HG02870 (cell line): ENCODE data around the gene D2HGDH.

Experiments
- ATAC-seq: cut with Tn5 transposase; IDR thresholded peaks from one replicate; pipeline ENCODE4 v1.9.1; 2021; ENCODE audit warnings: mild to moderate bottlenecking, moderate library complexity; ENCODE audit not compliant: unreplicated experiment

Gene D2HGDH

DNA sequence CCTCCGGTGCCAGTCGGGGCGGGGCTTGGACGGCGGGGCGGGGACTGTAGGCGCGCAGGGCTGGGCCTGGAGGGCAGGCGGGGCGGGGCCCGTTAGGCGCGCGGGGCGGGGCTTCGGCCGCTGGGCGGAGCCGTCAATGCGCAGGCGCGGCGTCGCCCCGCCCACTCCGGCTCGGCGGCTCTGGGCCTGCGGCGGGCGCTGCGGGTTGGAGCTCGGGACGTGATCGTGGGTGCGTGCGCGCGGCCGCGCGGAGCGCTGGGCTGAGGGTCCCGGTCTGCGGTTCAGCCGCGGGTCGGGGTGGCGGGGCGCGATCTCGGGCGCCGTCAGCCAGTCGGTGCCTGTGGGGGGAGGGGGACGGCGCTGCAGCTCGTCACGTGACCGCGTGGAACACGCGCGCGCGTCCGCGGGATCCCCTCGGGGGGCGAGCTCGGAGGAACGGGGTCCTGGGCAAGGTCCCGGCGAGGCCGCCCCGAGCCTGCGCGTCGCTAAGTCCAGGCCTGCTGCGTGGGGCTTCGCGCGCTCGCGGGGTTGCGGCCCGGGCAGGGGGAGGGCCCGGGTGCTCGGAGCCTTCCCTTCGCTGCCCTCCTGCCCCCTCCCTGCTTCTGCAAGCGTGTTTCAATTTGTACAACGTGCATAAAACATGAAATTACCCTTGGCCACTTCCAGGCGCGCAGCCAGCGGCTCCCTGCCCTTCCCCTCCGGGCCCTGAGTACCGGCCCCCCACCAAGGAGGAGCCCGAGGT is at the start of gene D2HGDH:
TSS of gene D2HGDH (plus strand) at position 164 of the 742 bp plus-strand sequence. CDS start 595 bp downstream, outside the sequence.
- ATAC-seq: peak; percentile 72

DNA sequence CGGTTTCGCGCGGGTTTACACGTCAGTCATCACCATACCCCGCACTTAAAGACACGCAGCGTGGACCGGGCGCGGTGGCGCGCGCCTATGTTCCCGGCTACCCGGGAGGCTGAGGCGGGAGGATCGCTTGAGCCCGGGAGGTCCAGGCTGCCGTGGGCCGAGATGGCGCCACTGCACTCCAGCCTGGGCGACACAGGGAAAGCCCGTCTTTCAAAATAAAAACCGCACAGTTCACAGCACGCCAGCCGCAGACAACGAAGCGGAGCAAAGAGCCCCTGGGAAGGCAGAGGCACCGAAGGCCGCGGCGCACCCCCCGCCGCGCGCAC is 48.1 kb upstream of the D2HGDH start:
- ATAC-seq: no peak

DNA sequence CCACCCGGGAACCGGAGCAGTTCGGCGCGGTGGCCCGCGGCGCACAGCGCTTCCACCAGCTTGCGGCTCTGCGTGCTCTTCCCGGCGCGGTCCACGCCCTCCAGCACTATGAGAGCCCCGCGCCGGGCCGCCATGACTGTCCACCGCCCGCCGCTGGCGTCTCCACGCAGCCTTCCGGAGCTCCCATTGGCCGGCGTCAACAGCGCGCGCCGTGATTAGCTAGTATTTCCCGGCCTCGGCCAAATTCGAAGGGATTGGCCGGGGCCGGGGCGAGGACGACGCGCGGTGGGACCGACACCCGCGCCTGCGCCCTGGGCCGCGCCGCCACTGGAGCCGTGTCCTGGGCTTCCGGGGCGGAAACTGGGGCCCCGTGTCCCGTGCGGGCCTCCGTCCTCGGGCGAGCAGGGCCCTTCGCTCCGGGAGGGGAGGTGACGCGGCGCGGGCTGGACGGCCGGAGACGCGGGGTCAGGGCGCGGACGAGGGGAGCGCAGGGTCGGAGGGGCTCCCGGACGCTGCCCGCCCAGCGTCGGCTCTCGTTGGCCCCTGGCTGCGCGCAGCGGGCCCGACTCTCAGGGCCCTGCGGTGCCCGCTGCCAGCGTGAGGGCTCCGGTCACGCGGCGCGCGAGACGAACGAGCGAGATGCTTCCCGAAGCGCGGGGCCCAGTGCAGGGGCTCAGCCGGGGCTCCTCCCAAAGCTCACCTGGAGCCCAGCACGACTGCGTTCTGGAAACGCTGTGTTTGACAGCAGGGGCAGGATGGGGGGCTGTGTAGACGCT is 47.6 kb upstream of the D2HGDH start, which contains the start of gene DTYMK:
TSS of gene DTYMK (minus strand) at position 166 of the 776 bp plus-strand sequence. CDS start at position 134, 32 bp downstream.
- peak; percentile 93 for ATAC-seq

DNA sequence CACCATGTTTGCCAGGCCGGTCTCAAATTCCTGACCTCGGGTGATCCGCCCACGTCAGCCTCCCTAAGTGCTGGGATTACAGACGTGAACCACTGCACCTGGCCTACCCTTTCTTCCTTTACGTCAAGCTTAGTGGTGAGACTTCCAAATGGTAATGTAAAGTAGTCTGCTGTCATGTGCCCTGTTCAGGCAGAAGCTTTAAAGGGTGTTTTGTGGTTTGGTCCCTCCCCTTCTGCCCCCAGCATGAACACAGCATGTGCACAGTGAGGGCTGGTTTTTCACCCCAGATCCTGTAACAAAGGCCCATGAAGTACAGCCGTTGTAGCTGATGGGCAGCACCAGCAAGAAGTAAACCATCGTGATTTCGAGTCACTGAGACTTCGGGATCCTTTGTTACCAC is 45.1 kb upstream of the D2HGDH start:
- ATAC-seq: no peak

DNA sequence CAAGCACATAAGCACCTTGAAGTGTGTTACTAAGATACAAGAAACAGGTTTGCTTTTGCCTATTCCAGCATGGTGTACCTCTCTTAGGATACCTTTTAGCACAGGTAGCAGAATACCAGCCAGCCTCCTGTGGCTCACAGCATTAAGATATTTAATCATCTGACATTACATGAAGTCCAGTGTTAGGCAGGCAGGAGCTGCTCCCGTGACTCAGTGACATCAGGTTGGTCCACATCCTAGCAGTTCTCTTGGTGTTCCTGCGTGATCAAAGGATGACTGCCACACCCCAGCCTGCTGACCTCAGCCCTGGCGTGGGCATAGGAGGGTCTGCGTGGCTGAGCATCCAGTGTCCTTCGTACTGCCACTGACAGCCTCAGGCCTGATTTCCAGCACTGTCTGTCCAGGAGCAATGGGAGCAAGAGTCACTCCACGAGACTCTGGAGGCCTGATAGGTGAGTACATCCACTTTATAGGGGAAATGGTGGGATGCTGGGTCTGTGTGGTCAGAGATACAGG is 44.2 kb upstream of the D2HGDH start:
- ATAC-seq: no peak

DNA sequence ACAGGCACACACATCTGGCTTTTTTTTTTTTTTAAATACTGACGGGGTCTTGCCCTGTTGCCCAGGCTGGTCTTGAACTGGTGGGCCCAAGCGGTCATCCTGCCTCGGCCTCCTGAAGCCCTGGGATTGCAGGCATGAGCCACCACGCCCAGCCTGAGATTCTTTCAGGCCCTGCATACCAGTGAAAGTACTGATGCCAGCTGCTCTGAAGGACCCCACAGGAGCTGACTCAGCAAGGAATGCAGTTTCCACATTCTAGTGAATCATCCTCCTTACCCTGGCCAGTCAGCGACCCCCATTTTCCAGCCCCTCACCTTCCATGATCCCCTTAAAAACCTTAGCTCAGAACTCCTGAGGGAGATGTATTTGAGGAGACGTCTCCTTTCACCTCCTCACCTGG is 42.0 kb upstream of the D2HGDH start:
- no peak for ATAC-seq

DNA sequence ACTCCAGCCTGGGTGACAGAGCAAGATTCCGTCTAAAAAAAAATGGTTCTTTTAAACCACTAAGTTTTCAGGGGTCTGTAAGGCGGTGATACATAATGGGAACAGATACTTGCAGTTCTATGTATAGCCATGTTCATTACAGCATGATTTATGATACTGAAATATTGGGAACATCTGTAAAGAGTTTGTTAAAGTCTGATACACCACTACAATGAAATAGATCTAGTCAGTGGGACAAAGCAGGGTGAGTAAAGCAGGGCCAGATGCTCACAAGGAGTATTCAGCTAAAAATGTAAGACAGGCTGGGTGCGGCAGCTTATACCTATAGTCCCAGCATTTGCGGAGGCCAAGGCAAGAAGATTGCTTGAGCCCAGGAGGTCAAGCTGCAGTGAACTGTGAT is 38.8 kb upstream of the D2HGDH start:
- ATAC-seq: no peak

DNA sequence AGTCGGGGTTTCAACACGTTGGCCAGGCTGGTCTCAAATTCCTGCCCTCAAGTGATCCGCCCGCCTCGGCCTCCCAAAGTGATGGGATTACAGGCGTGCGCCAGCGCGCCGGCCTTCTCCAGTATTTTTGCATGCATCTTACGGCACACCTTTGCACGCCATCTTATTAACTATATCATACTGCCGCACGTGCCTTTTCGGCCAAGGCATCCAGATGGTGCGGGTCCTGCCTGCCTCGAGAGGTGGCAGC is 33.4 kb upstream of the D2HGDH start:
- no peak for ATAC-seq

DNA sequence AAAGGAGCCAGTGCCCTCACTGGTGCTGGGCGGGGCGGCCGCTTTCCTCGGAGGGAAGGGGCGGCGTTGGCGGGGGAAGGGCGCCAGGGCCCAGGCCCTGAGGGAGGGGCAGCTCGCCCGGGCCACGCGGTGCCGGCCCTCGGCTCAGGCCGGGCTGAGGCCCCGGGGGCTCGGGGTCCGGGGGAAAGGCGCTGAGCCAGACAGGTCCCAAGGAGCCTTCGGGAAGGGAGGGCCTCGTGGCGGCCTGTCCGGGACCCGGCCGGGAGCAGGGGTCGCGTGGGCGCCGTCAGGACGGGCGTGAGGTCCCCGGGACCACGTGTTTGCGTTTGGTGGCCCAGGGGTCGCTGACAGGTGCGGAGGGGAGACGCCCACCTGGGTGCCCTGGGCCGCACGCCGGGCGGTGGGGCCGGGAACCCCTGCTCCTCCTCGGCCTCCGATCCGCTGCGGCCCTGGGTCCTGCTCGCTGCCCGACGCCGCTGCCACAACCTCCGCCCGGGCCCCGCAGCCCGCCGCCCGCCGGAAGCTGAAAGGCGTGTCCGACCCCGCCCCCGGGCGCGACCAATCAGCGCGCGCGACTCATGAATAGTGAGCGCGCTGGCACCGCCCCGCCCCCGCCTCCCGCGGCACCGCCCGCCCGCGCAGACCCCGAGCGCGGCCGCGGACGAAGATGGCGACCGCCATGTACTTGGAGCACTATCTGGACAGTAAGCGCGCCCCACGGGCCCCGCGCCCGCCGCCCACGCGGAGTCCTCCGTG is 32.9 kb upstream of the D2HGDH start, which contains the start of gene ING5:
TSS of gene ING5 (plus strand) at position 641 of the 756 bp plus-strand sequence. CDS start at position 668, 27 bp downstream.
- ATAC-seq: peak; percentile 59

DNA sequence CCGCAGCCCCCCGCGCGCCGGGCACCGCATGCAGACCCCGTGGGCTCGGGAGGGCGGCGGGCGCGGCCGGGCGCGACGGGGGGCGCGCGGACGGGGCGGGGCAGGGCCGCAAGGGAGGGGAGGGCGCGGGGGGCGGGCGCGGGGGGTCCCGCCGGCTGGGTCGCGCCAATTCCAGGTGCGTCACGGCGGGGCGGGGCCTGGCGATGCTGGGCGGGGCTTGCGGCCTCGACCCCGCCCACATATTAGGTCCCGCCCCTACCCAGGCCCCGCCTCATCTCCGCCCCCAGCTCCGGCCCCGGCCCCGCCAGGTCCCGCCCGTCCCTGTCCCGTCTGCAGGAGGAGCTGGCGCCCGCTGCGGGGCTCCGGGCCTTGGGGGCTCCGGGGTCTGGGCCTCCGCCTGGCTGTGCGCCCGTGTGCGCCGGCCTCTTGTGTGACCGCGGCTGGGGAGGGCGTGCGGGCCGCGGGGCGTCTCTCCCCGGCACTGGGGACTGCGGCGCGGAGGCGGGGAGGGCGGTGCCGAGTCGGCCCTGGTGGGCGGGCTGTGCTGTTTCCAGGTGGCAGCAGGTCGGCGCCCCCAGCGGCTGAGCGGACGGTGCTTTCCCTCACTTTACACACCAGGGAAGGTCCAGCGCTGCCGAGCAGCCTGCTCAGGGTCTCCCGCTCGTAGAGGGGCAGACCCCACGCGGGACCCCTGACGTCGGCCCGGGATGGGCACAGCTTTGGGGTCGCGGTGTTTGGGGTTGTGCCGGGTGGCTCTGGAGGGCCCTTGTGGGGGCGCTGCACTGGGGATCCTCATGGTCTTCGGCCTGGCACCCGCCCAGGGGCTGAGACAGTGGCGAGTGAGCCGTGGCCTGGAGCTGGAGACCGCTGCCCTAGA is 32.0 kb upstream of the D2HGDH start:
- peak; percentile 67 for ATAC-seq

DNA sequence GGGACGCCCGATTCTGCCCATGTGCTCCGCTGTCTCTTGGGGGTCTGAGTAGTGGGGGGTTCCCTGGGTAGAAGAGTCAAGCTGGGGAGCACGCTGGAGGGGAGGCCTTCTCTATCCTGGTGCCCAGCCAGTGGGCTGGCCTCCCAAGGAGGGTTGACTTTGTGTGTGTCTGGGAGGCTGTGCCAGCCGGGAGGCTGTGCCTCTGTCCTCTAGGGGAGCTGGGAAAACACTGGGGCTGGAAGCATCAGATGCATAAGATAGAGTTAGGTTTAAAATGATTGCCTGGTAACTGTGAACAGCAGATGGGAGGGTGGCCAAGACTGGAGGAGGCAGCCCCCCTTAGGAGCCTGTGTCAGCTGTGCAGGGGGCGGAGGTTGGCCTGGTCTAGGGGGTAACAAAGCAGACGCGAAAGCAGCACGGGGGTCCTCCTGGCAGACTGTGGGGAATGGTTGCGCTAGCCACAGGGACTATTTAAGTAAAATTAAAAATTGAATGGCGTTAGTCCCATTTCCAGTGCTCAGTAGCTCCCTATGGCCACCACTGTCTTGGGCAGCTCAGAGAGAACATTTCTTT is 31.3 kb upstream of the D2HGDH start:
- no peak for ATAC-seq

DNA sequence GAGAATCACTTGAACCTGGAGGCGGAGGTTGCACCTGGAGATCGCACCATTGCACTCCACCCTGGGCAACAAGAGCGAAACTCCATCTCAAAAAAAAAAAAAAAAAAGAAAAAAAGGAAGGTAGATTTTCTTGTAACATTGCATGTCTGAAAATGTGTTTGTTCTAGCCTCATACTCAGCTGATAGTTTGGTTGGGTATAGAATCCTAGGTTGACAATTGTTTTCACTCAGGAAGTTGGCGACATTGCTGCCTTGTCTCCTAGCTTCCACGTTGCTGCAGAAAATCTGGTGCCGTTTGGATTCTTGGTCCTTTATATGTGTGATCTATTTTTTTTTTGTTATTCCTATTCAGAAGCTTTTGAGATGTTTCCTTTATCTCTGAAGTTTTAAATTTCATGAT is 27.9 kb upstream of the D2HGDH start:
- no peak for ATAC-seq

DNA sequence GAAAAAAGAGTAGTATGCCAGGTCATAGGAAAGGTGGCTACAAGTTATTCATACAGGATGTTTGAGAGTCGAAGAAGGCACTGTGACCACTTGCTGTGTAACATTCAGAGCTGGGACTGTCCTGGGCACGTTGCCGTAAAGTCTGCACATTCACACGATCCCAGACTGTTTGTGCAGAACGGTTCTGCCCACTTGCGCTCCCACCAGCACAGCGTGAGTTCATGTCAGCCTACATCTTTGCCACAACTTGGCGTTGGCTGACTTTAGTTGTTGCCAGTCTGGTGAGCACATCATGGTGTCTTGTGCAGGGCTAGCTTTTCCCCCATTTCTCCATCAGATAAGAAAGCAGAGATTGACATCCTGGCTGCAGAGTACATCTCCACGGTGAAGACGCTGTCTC is 25.6 kb upstream of the D2HGDH start:
- no peak for ATAC-seq

DNA sequence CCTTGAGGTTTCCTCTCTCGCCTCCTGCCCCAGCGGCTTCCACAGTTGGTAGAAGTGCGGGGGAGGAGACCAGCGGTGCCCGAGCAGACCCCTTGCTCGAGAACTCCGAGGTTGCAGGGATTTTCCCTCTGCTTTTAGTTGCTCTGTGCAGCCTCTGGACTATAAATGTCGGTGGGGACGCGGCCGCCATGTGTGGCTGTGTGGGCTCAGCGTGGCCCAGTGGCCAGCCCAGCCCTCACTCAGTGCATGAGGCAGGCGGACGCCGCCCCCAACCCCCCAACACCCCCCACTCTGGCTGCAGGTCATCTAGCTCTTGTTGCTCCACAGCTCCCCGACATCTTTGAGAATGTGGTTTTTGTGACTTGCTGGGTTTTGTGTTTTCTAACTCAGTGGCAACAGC is 15.3 kb upstream of the D2HGDH start:
- ATAC-seq: no peak

DNA sequence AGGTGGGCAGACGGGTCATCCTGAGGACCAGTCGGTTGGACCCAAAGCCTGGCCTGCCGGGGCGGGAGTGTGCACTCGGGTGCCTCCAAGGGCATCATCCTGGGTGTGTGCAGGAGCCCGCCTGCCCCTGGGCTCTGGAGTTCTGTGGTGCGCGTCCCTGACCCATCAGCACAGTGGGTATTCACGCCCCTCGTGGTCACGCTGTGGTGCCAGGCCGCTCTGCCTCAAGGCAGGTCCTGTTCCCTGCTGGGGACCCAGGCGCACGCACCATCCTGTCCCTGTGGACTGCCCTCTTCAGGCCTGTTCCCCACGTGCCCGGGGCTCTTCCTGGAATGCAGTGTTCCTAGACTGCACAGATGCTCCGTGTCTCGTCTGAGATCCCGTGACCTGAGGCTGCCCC is 14.3 kb upstream of the D2HGDH start:
- no peak for ATAC-seq

DNA sequence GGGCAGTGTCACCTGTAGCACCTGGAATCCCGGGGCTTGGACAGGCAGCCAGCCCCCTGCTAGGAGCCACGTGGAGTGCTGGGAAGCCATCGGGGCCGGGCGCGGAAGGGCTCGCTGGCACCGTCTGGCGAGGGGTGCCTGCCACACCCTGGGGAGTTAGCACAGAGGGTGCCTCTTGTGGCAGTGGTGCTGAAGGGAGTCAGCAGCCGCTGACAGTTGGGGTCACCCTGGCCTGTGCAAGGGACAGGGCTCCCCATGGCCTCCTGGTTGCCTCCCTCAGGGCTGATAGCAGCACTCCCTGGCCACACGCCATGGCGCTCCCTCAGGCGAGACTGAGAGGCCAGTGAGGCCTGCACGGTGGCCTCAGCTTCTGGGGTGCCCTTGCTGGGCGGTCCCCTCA is 13.9 kb upstream of the D2HGDH start:
- no peak for ATAC-seq

DNA sequence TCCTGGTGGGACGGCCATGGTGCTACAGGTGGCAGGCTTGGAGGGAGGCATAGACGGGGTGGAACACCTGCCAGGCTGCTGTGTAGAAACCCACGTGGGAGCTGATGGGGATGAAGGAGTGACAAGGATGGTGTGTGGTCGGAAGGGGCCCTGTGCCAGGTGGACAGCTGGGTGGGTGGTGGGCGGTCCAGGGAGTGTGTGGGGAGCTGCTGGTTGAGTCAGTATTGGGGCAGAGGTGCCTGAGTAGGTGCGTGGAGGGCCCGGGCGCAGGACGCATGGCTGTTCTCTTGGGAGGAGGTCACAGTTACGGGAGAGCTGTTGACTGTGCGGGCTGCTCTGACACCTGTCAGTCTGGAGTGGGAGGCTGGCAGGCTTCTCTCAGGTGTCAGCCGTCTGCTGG is 12.6 kb upstream of the D2HGDH start:
- no peak for ATAC-seq

DNA sequence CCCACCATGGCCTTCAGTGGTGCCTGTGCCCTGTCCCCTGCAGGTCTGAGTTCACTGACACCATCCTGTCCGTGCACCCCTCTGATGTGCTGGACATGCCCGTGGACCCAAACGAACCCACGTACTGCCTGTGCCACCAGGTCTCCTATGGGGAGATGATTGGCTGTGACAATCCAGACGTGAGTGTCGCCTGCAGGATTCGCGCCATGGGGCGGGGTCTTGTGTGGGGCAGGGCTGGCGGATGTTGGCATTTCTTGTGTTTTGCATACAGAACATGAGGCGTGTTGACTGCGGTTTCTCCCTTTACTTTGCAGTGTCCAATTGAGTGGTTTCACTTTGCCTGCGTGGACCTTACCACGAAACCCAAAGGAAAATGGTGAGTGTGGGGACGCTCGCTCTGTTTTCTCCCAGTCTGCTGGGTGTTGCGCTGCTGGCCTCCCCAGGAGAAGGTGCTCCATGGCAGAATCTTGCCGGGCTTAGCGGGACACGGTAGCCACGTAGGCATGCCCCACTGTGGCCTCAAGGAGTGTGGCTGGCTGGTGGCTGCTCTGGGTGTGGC is 11.5 kb upstream of the D2HGDH start:
- no peak for ATAC-seq

DNA sequence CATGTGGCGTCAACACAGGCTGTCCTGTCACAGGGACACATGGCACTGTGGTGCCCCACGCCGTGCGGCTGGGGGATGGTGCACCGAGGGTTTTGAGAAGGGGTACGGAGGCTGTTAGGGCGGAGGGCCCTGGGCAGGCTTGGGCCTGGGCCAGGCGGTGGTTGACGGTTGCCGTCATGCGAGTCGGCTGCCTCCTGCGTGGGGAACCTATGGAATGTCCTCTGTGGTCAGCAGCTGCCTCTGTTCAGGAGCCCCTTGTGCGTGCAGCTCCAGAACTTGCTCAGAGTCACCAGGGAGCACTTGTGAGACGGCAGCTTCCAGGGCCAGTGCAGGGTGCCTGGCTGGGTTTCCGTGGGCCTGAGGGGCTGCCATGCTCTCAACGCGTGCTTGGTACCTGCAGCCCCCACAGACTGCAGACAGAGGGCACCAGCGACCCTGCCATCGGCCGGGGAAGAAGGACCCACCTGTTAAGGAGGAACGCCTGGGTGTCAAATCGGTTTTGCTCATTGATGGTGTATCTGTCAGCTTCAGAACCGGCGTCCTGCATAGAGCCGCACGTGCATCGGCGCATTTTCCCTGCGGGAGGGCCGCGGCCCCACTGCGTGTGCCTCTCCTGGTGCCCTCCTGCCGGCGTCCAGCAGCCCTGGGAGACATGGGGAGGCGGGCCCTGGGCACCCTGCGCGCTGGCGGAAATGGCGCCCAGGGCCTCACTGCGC is 10.0 kb upstream of the D2HGDH start:
- no peak for ATAC-seq
